Measurements from ENCODE around the gene CACTIN.

- TF ChIP-seq TAF1 (IDR thresholded peaks at IDR 0.05; ENCODE audit: borderline replicate concordance, insufficient read depth, low read length) (no peak), POLR2AphosphoS5 (IDR thresholded peaks at IDR 0.05; ENCODE audit: low read depth, low read length) (no peak), SIN3A (IDR thresholded peaks at IDR 0.05; ENCODE audit: borderline replicate concordance, insufficient read depth, low read length) (no peak)
- TF ChIP-seq, protein P1, sequence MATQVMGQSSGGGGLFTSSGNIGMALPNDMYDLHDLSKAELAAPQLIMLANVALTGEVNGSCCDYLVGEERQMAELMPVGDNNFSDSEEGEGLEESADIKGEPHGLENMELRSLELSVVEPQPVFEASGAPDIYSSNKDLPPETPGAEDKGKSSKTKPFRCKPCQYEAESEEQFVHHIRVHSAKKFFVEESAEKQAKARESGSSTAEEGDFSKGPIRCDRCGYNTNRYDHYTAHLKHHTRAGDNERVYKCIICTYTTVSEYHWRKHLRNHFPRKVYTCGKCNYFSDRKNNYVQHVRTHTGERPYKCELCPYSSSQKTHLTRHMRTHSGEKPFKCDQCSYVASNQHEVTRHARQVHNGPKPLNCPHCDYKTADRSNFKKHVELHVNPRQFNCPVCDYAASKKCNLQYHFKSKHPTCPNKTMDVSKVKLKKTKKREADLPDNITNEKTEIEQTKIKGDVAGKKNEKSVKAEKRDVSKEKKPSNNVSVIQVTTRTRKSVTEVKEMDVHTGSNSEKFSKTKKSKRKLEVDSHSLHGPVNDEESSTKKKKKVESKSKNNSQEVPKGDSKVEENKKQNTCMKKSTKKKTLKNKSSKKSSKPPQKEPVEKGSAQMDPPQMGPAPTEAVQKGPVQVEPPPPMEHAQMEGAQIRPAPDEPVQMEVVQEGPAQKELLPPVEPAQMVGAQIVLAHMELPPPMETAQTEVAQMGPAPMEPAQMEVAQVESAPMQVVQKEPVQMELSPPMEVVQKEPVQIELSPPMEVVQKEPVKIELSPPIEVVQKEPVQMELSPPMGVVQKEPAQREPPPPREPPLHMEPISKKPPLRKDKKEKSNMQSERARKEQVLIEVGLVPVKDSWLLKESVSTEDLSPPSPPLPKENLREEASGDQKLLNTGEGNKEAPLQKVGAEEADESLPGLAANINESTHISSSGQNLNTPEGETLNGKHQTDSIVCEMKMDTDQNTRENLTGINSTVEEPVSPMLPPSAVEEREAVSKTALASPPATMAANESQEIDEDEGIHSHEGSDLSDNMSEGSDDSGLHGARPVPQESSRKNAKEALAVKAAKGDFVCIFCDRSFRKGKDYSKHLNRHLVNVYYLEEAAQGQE (IDR thresholded peaks at IDR 0.05; ENCODE audit: insufficient read depth in 1 of 2, low read depth in 2 of 2, low read length in 2 of 2): no peak
These were observed 21.2 kb downstream of the CACTIN start for GRCh38 chr19:3605361-3605760.
